Mesodermal cell (in vitro differentiated cells): Measurements from ENCODE around the gene RUNX2.

Experiments
- H3K27ac ChIP-seq: 2 replicates; pipeline ENCODE4 v1.7.0; 2013; ENCODE audit warnings: mild to moderate bottlenecking, low read depth, low read length, moderate library complexity; ENCODE audit not compliant: severe bottlenecking
- H3K36me3 ChIP-seq: 2 replicates; pipeline ENCODE4 v1.7.1; 2013; ENCODE audit warnings: mild to moderate bottlenecking, low read length, moderate library complexity; ENCODE audit not compliant: control insufficient read depth, insufficient read depth
- H3K4me1 ChIP-seq: one replicate; pipeline ENCODE4 v1.7.1; 2013; ENCODE audit warnings: mild to moderate bottlenecking, low read length; ENCODE audit not compliant: insufficient read depth, control insufficient read depth, poor library complexity, severe bottlenecking
- H3K4me3 ChIP-seq: 2 replicates; pipeline ENCODE4 v1.7.0; 2013; ENCODE audit warnings: low read length, control low read depth, mild to moderate bottlenecking; ENCODE audit not compliant: insufficient read depth, poor library complexity, severe bottlenecking; ENCODE audit errors: extremely low read depth
- H3K9me3 ChIP-seq: 2 replicates; pipeline ENCODE4 v1.7.1; 2013; ENCODE audit warnings: mild to moderate bottlenecking, low read length, moderate library complexity; ENCODE audit not compliant: control insufficient read depth
- WGBS, 2 experiments: methylation state at CpG; one replicate each; pipeline ENCODE4 v1.1.5; 2013; ENCODE audit warnings: missing lambda C conversion rate in 2 of 2; ENCODE audit not compliant: insufficient coverage in 2 of 2; 5-methylcytosine and 5-hydroxymethylcytosine counted together

Gene RUNX2

DNA sequence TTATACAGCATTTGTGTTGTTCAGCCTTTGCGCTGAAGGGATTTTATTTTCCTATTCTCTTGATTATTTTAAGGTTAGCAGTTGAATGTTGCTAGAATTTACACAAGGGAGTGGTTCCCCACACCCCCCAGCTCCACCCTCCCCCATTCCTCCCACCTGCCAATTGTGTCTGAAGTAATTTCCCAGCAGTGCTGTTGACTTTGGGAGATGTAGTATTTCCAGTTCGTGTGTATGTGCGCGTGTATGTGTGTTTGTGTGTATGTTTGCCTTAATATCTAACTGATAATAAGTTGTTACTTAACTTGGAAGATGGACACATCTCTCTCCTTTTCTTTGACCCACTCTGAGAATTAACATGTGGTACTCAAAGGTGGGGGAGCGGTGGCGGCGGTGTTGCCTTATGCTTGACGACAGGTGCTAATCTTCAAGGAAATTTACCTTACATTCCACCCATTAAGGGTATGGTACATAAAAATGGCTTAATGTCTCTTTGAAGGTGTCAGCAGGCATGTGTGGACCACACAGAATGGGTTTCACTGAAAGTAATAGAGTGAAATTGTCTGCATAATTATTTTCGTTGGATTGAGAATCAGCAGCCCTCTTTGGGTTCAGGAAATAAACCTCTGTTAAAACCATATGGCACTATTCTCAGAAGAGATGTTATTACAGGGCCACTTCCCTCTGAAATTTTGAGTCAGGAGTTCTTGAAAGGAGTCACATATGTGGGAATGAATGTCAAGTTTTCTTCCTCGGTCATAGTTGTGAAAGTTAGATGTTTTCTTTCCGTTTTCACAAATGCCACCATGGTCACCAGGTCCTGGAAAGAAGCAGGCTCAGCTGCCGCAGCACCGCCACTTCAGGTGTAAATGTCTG, 145.2 kb downstream of the RUNX2 start:
- no peaks in the 10 kb centered on the region for H3K36me3 ChIP-seq
- peaks cover 14% of the 10 kb centered on the region for H3K4me1 ChIP-seq
- no peak overlapping the region for H3K27ac ChIP-seq
- H3K9me3 ChIP-seq, result no peaks in the 10 kb centered on the region
- 92 to 95% methylated on average over 4 to 5 of the region's 13 CpGs for WGBS, 2 experiments
- H3K4me3 ChIP-seq, result no peak overlapping the region

DNA sequence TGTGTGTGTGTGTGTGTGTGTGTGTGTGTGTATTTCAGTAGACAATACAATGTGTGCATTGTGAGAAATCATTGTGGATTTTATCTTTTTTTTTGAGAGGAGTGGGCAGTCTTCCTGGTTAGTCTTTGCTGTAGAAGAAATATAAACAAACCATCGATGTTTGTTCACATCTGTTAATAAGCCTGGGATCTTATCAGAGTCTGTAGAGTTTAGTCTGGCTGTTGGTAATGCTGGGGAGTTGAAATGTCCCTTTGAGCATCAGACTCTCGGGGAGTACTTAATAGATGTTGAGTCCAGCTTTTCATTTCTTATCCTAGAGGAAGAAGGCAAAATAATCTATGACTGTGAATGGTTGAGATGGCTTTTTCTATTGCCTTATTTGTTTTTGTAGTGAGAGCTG, 146.2 kb downstream of the RUNX2 start:
- H3K9me3 ChIP-seq, result no peaks in the 10 kb centered on the region
- H3K27ac ChIP-seq, result no peak overlapping the region
- peaks cover 14% of the 10 kb centered on the region for H3K4me1 ChIP-seq
- peaks cover 3% of the 10 kb centered on the region for H3K36me3 ChIP-seq
- no peak overlapping the region for H3K4me3 ChIP-seq
- WGBS, 2 experiments, result 86 to 100% methylated on average over 1 to 2 of the region's 2 CpGs

- 100% methylated on average over 1 of the region's 2 CpGs; no CpG with 5 or more reads in 1 of the 2 experiments for WGBS, 2 experiments
- Histone ChIP-seq H3K4me1 (peaks cover 19% of the 10 kb centered on the region), H3K36me3 (peaks cover 3% of the 10 kb centered on the region), H3K27ac (no peak overlapping the region), H3K9me3 (no peaks in the 10 kb centered on the region), H3K4me3 (no peak overlapping the region)
Observed at GRCh38 chr6:45476341-45476740, 148.2 kb downstream of the RUNX2 start.

GRCh38 chr6:45477278-45477677, 149.1 kb downstream of the RUNX2 start:
- Histone ChIP-seq H3K27ac (no peak overlapping the region), H3K4me3 (no peak overlapping the region), H3K36me3 (peaks cover 3% of the 10 kb centered on the region), H3K4me1 (peaks cover 19% of the 10 kb centered on the region), H3K9me3 (no peaks in the 10 kb centered on the region)
- WGBS, 2 experiments, result 94 to 97% methylated on average over 2 of the region's 2 CpGs

DNA sequence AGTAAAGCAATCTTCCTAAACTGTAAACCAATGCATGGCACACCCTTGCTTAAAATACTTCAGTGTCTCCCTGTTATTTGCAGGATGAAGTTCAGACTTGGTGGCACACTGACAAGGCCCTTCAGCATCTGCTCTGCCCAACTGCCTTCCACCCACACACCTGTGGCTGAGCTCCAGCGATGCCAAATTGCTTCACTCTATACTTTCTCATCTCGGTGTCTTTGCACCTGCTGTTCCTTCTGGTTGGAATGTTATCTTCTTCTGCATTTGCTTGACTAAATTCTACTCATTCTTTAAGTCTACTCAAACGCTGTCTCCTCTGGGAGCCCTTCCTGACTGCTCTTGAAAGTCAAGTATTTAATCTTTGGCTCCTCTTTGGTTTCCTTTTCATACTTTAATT, 149.7 kb downstream of the RUNX2 start:
- H3K36me3 ChIP-seq, result peaks cover 3% of the 10 kb centered on the region
- H3K27ac ChIP-seq, result no peak overlapping the region
- peaks cover 14% of the 10 kb centered on the region for H3K4me1 ChIP-seq
- H3K9me3 ChIP-seq, result no peaks in the 10 kb centered on the region
- H3K4me3 ChIP-seq, result no peak overlapping the region
- WGBS, 2 experiments, result 82 to 90% methylated on average over 3 of the region's 3 CpGs

DNA sequence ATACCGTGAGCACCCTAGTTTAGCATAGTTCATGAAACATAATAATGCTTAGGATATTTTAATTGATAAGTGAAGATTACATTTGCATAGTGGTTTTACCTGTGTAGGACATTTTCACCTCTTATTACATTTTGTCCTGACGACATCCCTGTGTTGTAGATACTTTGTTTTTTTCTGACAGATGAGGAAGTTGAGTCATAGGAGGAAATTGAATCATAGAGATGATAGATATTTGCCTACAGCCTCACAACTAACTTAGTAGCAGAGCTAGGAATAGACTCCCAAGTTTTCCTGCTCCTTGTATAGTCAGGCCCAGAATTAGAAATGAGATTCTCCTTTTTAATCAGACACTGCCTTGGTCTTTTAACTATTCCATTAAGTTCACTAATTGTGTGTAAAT, 150.1 kb downstream of the RUNX2 start:
- whole genome bisulfite sequencing, 2 experiments, result no CpG with 5 or more reads among the region's 2 CpGs
- Histone ChIP-seq H3K36me3 (peaks cover 3% of the 10 kb centered on the region), H3K9me3 (no peaks in the 10 kb centered on the region), H3K4me1 (peaks cover 12% of the 10 kb centered on the region), H3K4me3 (no peak overlapping the region), H3K27ac (no peak overlapping the region)

DNA sequence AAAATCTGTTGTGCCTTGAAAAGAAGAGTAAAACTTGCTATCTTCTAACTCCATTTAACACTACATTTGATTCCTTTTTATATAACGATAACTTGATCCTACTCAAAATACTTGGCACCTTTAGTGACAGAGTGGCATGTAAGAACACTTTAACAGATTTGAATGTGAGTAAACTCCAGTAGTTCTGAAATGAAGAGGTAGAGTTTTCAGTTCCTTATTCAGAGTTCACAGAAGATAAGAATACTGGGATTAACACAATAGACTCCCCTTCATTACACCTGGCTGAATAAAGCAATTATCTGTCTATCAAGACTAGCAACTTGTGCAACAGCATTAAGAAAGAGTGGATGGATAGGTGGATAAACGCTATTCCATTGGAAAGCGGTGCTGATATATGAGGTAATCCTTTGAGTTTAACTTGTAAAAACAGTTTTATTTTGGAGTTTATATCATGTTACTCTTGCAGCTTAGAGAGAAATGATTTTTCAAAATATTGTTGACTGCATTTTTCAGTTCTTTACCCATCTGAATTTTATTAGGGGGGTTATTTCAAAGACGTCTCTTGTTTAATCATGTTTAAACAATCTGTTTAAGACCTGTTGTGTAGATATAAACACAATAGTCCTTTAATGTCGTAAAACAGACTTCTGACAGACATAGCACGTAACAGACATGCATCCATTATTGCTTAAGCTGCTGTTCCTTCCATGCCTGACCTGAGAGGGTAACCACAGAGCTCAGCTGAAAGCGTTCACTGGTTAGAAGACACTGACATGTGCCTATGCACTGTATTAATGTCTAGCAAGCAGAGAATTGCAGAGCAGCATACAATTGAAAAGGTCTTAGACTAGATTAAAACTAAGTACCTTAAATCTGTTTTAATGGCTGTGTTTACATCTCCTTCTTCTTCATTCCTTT, 152.0 kb downstream of the RUNX2 start:
- Histone ChIP-seq H3K9me3 (no peaks in the 10 kb centered on the region), H3K4me3 (no peak overlapping the region), H3K4me1 (peaks cover 12% of the 10 kb centered on the region), H3K36me3 (peaks cover 3% of the 10 kb centered on the region), H3K27ac (no peak overlapping the region)
- 87 to 98% methylated on average over 5 of the region's 7 CpGs for WGBS, 2 experiments

DNA sequence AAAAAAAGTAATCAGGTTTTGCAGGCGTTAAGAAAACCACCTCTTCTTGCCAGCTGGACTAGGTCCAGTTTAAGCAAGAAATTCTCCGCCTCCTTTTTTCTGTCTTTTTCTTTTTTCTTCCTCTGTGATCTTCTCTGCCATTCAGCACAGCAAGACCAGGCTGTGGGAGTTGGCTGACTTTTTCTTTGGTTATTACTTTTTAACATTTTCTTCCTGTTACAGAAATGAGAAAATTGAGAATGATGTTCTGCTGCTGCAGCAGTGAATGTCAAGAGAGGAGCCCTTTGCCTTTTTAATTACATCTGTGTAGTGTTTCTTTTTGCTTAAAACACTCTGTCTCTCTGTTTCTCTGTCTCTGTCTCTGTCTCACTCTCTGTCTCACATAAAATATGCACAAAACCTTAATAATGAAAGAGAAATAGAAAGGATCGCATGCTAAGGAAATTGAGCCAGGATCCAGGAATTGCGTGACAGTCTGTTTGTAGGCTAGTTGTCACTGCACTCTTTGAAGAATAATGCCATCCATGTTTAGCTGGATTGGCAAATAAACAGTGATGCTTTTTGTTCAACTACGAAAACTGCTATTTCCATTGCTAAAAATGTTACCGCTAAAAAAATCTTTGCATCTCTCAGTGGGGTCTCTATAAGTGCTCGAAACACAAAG, 152.8 kb downstream of the RUNX2 start:
- WGBS, 2 experiments, result 91 to 92% methylated on average over 4 to 6 of the region's 7 CpGs
- no peak overlapping the region for H3K27ac ChIP-seq
- H3K36me3 ChIP-seq, result peaks cover 3% of the 10 kb centered on the region
- H3K9me3 ChIP-seq, result no peaks in the 10 kb centered on the region
- peaks cover 12% of the 10 kb centered on the region for H3K4me1 ChIP-seq
- H3K4me3 ChIP-seq, result no peak overlapping the region

DNA sequence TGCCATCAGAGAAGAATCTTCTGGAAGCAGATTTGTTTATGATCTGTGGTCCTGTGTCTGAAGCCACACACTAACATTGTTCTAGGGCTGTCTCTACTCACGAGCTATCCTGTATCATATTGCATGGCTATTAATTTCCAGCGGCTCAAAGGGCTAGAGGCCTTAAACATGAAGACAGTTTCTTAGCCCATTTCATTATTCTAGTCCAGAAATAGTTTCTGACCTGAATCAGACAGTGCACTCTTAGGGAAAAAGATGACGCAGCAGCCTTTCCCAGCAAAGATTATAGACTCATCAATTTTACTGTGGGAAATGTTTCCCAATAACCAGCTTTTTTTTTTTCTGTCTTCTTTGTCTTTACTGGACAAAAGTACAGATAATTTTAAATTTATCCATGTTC, 154.9 kb downstream of the RUNX2 start:
- peaks cover 3% of the 10 kb centered on the region for H3K36me3 ChIP-seq
- H3K4me3 ChIP-seq, result no peak overlapping the region
- peaks cover 8% of the 10 kb centered on the region for H3K4me1 ChIP-seq
- 83% methylated on average over 3 of the region's 3 CpGs; no CpG with 5 or more reads in 1 of the 2 experiments for WGBS, 2 experiments
- no peak overlapping the region for H3K27ac ChIP-seq
- H3K9me3 ChIP-seq, result no peaks in the 10 kb centered on the region

GRCh38 chr6:45483501-45483900, 155.4 kb downstream of the RUNX2 start:
- Histone ChIP-seq H3K4me3 (no peak overlapping the region), H3K36me3 (peaks cover 3% of the 10 kb centered on the region), H3K4me1 (peaks cover 5% of the 10 kb centered on the region), H3K9me3 (no peaks in the 10 kb centered on the region), H3K27ac (no peak overlapping the region)
- 95 to 98% methylated on average over 4 to 5 of the region's 5 CpGs for WGBS, 2 experiments
